ENCODE measurements around the gene PRKCE.

DNA sequence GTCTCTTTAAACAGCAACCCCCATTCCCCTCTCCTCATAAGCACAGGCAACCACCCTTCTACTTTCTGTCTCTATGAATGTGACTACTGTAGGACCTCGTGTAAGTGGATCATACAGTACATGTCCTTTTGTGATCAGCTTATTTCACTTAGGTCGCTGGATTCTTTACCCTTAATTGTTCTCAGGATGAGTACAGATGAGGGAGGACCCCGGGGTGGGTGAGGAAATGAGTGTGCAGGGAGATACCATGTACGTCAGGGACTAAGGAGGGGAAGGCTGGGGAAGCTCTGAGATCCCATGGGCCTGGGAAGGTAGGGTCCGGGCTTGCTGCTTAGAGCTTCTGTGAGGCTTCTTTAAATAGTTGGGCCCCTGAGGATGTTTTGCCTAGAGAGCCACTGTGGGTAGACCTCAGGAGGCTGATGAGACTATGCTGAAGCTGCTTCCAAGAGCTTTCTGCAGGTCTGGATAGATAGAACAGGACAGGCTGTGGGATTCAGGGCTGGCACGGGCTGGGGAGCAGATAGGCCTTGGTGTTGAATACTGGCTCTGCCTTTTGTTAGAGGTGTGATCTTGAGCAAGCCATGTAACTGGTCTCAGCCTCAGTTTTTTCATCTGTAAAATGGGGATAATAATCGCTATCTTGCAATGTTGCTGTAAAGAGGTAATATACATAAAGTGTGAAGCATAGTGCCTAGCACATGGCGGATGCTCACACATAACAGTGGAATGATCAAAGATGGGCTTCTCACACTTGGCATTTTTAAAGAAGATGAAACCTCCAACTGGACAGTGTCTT is 155.3 kb downstream of the PRKCE start:
- TF ChIP-seq, protein P1, sequence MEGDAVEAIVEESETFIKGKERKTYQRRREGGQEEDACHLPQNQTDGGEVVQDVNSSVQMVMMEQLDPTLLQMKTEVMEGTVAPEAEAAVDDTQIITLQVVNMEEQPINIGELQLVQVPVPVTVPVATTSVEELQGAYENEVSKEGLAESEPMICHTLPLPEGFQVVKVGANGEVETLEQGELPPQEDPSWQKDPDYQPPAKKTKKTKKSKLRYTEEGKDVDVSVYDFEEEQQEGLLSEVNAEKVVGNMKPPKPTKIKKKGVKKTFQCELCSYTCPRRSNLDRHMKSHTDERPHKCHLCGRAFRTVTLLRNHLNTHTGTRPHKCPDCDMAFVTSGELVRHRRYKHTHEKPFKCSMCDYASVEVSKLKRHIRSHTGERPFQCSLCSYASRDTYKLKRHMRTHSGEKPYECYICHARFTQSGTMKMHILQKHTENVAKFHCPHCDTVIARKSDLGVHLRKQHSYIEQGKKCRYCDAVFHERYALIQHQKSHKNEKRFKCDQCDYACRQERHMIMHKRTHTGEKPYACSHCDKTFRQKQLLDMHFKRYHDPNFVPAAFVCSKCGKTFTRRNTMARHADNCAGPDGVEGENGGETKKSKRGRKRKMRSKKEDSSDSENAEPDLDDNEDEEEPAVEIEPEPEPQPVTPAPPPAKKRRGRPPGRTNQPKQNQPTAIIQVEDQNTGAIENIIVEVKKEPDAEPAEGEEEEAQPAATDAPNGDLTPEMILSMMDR (IDR thresholded peaks at IDR 0.05): no peak
- no peak for TF ChIP-seq POLR2A (IDR thresholded peaks at IDR 0.05)
